OCI-LY7 (cell line): ENCODE data around the gene DGUOK. TPM values are rescaled to one million over a fixed set of nuclear protein-coding genes. Genes with fewer than 3 reads are reported as not detected.

Source experiments
- BruUV-seq: library from RNA; stranded (reverse); fragments of 400-500 nt; replicated peaks from 2 replicates; lab custom pipeline; 2021; lab: Mats Ljungman, UMichigan
- CTCF ChIA-PET: fragments of 300-600 bp; sonication (Branson Sonifier 250); formaldehyde crosslinking; loops from one replicate; lab custom pipeline; 2022; ENCODE audit warnings: antibody characterized with exemption; ENCODE audit not compliant: unreplicated experiment; lab: Charles Lee
- POLR2A ChIA-PET: fragments of 300-600 bp; sonication (Branson Sonifier 250); formaldehyde crosslinking; loops from one replicate; lab custom pipeline; 2022; ENCODE audit warnings: antibody characterized with exemption; lab: Charles Lee
- DNase-seq: peaks from one replicate; pipeline ENCODE4 v3.0.0-alpha.2; 2015; ENCODE audit warnings: low spot score
- H2AFZ ChIP-seq: fragments of 200-600 bp; sonication (generic), shearing (Covaris generic); 2 replicates; pipeline ENCODE4 v1.6.1; 2014; ENCODE audit warnings: mild to moderate bottlenecking, antibody characterized with exemption, low read length, moderate library complexity
- H3K27ac ChIP-seq: fragments of 200-600 bp; sonication (generic); 2 replicates; pipeline ENCODE4 v1.5.1; 2014; ENCODE audit warnings: mixed run types, low read depth, mild to moderate bottlenecking, moderate library complexity, low read length, inconsistent platforms; ENCODE audit not compliant: poor library complexity, severe bottlenecking
- H3K36me3 ChIP-seq: fragments of 200-600 bp; sonication (generic); 2 replicates; pipeline ENCODE4 v1.6.1; 2014; ENCODE audit warnings: mild to moderate bottlenecking, antibody characterized with exemption, low read length, moderate library complexity, mixed read lengths; ENCODE audit not compliant: insufficient read depth
- H3K4me1 ChIP-seq: fragments of 200-600 bp; sonication (generic); 2 replicates; pipeline ENCODE4 v1.5.1; 2014; ENCODE audit warnings: mild to moderate bottlenecking, low read length; ENCODE audit not compliant: insufficient read depth, poor library complexity, severe bottlenecking
- H3K4me2 ChIP-seq: fragments of 200-600 bp; sonication (generic); 2 replicates; pipeline ENCODE4 v1.6.1; 2014; ENCODE audit warnings: mild to moderate bottlenecking, low read length
- H3K4me3 ChIP-seq: fragments of 200-600 bp; sonication (generic); 2 replicates; pipeline ENCODE4 v1.5.1; 2014; ENCODE audit warnings: mild to moderate bottlenecking, low read depth, low read length; ENCODE audit not compliant: poor library complexity, severe bottlenecking
- H3K79me2 ChIP-seq: fragments of 200-600 bp; sonication (generic); 2 replicates; pipeline ENCODE4 v1.6.1; 2016; ENCODE audit warnings: low read depth, mild to moderate bottlenecking, low read length, moderate library complexity, mixed read lengths; ENCODE audit not compliant: insufficient read depth
- H3K9me2 ChIP-seq: fragments of 200-600 bp; sonication (generic); 2 replicates; pipeline ENCODE4 v1.6.1; 2016; ENCODE audit warnings: mild to moderate bottlenecking, low read length, mixed read lengths; ENCODE audit not compliant: insufficient read depth
- H3K9me3 ChIP-seq: fragments of 200-600 bp; sonication (generic); 2 replicates; pipeline ENCODE4 v1.6.1; 2014; ENCODE audit warnings: mild to moderate bottlenecking, mixed run types, low read length, mixed read lengths
- H4K20me1 ChIP-seq: fragments of 200-600 bp; sonication (generic); 2 replicates; pipeline ENCODE4 v1.6.1; 2014; ENCODE audit warnings: mild to moderate bottlenecking, antibody characterized with exemption, low read length, moderate library complexity, mixed read lengths; ENCODE audit not compliant: insufficient read depth
- CTCF ChIP-seq: fragments of 200-600 bp; sonication (generic); conservative IDR thresholded peaks from 2 replicates; pipeline ENCODE4 v1.5.1; 2014; ENCODE audit warnings: mild to moderate bottlenecking, antibody characterized with exemption, low read length, moderate library complexity, mixed read lengths
- EZH2phosphoT487 ChIP-seq: fragments of 200-600 bp; sonication (generic); IDR thresholded peaks from 2 replicates; pipeline ENCODE4 v1.6.1; 2018; ENCODE audit warnings: low read depth, borderline replicate concordance, mild to moderate bottlenecking, mixed run types, antibody characterized with exemption, low read length, moderate library complexity, mixed read lengths
- intact Hi-C: fragments of 100-400 bp; cut with micrococcal nuclease; formaldehyde crosslinking; loops from one replicate; pipeline ENCODE4 v1.10.0; 2022; ENCODE audit not compliant: unreplicated experiment
- total RNA-seq, 2 experiments: library from RNA; depleted of rRNA in 1 of 2; stranded (reverse); fragments of >200 nt in 1 of 2; shearing (Covaris generic) in 1 of 2; gene quantifications; 2 replicates each; pipeline ENCODE4 v1.2.3, GENCODE V29; 2014 to 2022

Gene DGUOK
- total RNA-seq, 2 experiments from 2014 or later, result 73.4 to 91.8 TPM

GRCh38 chr2:73915437-73915993 is 11.2 kb upstream of the DGUOK start:
- H3K9me3 ChIP-seq, result no peaks in the 10 kb centered on the region
- no peak overlapping the region for H3K4me3 ChIP-seq
- DNase-seq, result no peak
- no peaks in the 10 kb centered on the region for H3K4me1 ChIP-seq
- H3K27ac ChIP-seq, result no peak overlapping the region
- no peak overlapping the region for H2AFZ ChIP-seq
- no peaks in the 10 kb centered on the region for H3K36me3 ChIP-seq
- TF ChIP-seq EZH2phosphoT487 (no peak), CTCF (no peak)
- intact Hi-C loops, result no loop called here
- POLR2A ChIA-PET, result interaction anchor here (0.6 kb wide), 1 partner anchor 94 kb away, joined by 4 read pairs; no protein-coding TSS in a partner anchor
- no peaks in the 10 kb centered on the region for H3K9me2 ChIP-seq
- H3K4me2 ChIP-seq, result no peak overlapping the region
- H3K79me2 ChIP-seq, result no peaks in the 10 kb centered on the region
- CTCF ChIA-PET, result no interaction called here
- no TSS peak for BruUV-seq
- no peaks in the 10 kb centered on the region for H4K20me1 ChIP-seq

- ChIA-PET CTCF (no interaction called here), POLR2A (interaction anchor here (0.5 to 0.9 kb wide), 3 partner anchors 11 to 230 kb away, joined by 3 to 6 read pairs (median 3); no protein-coding TSS in a partner anchor)
- Histone ChIP-seq H3K4me1 (peaks cover 7% of the 10 kb centered on the region), H3K9me2 (no peaks in the 10 kb centered on the region), H3K27ac (no peak overlapping the region), H3K79me2 (no peaks in the 10 kb centered on the region), H3K4me2 (no peak overlapping the region), H3K4me3 (no peak overlapping the region), H2AFZ (no peak overlapping the region), H3K36me3 (no peaks in the 10 kb centered on the region), H3K9me3 (no peaks in the 10 kb centered on the region), H4K20me1 (no peaks in the 10 kb centered on the region)
- BruUV-seq, result no TSS peak
- intact Hi-C loops, result no loop called here
- no peak for DNase-seq
- TF ChIP-seq CTCF (no peak), EZH2phosphoT487 (no peak)
Measured at GRCh38 chr2:73916666-73917065, 10.0 kb upstream of the DGUOK start.

GRCh38 chr2:73917296-73917695 is 9.4 kb upstream of the DGUOK start:
- Histone ChIP-seq H3K9me3 (no peaks in the 10 kb centered on the region), H3K9me2 (no peaks in the 10 kb centered on the region), H3K79me2 (no peaks in the 10 kb centered on the region), H4K20me1 (no peaks in the 10 kb centered on the region), H3K4me3 (no peak overlapping the region), H3K4me1 (peaks cover 7% of the 10 kb centered on the region), H2AFZ (no peak overlapping the region), H3K27ac (no peak overlapping the region), H3K4me2 (no peak overlapping the region), H3K36me3 (no peaks in the 10 kb centered on the region)
- ChIA-PET CTCF (no interaction called here), POLR2A (interaction anchor here (0.5 to 0.9 kb wide), 3 partner anchors 11 to 230 kb away, joined by 3 to 6 read pairs (median 3); no protein-coding TSS in a partner anchor)
- no TSS peak for BruUV-seq
- DNase-seq, result no peak
- intact Hi-C loops, result no loop called here
- TF ChIP-seq EZH2phosphoT487 (no peak), CTCF (no peak)
